DMS 273 (cell line): ENCODE results near the gene FREY1.

Experiments used
- DNase-seq: peaks from one replicate; lab custom pipeline; 2025; ENCODE audit not compliant: unreplicated experiment; lab: John Stamatoyannopoulos, UW

FREY1 gene, protein sequence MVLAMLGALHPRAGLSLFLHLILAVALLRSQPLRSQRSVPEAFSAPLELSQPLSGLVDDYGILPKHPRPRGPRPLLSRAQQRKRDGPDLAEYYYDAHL

DNA sequence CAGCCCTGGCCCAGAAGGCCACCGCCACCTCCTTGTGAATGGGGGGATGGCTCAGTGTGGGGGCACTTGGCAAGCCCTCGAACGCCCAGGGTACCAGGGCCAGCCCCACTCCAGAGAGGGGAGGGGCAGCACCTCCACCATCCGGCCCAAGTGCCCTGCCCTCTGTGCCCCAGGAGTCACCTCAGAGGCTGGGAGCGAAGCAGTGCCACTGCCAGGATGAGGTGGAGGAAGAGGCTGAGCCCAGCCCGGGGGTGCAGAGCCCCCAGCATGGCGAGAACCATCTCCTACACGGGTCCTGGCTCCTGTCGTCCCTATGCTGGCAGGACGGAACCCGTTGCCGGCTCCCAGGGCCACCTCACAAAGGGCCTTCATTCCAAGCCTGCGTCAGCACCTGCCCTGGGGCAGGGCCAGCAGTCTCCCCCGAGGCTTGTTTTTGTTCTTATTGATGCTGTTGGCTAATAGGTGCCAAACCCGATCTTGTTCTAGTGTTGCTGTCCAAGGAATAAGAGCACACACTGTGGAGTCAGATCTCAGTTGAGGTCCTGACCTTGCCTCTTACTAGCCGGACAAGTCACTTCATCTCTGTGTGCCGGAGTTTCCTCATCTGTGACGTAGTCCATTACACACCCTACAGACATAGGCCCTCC, at the start of gene FREY1:
Gene FREY1 (minus strand): TSS at position 307 of the 647 bp plus-strand sequence. CDS start 26 bp downstream, at position 281.
- DNase-seq = no peak

DNA sequence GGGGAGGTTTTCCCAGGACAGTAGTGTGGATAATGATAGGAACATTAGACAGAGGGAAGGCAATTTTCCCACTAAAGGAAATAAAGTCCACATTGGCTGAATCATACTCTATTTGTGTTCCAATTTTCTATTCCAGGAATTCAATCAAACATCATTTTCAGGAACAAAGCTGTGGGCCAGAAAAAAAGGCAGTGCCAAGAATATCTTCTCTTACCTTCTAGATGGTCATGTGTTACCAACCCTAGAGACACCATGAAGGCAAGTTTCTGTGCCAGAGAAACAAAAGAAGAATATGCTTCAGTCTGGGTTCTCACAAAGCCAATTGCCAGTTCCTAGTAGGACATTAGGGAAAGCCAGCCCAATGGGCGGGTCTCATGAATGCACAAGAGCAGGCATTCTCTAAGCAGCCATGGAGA, 42.9 kb upstream of the FREY1 start:
- no peak for DNase-seq

DNA sequence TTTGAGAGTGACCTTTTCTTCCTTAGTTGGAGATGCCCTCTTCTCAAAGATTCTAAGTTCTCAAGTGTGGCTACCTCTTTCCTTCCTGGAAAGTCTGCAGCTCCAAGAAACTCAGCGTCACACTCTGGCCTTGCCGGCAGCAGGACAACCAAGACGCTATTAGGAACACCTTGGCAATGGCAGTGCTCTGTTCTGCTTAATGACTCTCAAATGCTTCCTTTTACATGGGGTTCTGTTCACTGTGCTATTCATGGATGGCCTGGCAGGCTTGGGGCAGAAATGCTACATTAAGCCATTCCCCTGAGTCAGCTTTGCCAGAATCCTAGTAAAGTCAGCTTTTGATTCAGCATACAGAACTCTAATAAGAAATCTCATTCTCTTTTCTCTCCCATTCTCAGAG, 41.3 kb upstream of the FREY1 start:
- DNase-seq = no peak

DNA sequence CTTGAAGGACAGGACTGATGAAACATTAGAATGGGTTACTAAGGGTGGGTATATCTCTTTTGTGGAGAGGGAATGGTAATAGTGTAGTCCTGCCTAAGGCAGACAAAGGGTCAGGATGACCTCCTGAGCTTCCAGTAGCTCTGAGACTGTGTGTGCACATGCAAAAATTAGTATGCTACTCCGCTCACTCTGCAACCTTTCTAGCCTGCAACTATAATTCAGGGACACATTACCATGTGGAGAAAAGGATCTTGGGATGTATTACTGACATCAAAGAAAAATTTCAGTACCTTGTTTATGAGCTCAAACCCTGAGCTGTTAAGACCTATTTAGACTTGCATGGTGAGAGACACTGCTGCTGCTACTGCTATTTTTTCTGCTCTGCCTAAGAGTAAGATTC, 40.8 kb upstream of the FREY1 start:
- DNase-seq = no peak

DNA sequence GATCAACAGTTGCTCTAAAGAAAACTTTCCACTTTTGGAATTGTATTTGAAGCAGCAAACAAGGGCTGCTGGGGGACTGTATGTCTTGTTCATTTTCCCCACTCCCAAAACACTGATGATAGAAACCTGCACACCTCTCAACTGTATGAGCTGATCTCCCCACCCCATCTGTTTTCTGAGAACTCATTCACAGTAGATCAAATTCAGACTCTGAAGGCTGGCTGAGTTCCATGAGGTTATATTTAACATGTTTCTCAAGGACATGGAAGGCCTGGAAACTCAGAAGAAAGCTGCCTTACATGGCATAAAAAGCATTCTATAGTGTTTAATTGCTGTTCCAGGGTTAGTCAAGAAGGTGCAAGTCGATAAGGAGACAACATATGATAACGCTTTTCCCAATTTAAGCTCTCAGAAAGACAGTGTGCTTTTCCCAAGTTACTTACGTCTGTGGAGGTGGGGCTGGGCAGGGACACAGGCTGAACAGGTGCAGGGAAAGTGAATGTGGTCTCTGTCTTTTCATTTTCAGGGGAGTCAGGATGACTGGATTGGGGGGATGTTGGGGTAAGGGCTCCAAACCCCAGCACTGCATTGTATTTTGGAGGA, 38.4 kb upstream of the FREY1 start:
- DNase-seq = no peak

DNA sequence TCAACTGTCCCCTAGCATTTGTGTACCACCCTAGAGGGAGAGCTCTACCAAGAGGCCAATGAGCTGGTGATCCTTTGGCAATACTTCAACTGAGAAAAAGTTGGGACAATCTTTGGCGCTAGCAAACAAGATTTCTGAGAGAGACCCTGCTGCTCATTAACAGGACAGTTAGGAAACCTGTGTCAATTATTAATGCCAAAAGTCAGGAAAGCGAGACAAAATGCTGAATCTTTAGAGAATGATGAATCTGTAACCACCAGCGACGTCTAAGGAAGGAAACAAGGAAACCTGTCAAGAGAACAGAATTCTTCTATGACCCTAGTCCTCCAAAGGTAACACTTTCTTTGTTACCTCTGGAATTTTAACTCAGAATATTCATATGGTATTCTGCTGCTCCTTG, 35.3 kb upstream of the FREY1 start:
- no peak for DNase-seq

DNA sequence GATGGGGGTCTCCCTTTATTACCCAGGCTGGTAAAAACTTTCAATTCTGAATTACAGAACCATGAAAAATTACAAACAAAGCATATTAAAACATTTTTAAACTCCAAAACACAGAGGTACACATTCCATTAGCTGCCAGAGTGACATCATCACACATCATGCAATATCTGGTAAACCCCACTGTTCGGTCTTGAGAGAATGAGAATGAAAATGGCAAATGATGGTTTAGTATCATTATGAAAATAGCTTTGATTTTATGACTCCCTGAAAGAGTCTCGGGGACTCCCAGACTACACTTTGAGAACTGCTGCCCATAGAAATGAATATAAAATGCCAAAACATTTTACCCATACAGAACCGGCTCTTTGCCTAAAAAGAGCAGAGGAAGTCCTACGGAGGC, 34.2 kb upstream of the FREY1 start:
- DNase-seq = no peak

DNA sequence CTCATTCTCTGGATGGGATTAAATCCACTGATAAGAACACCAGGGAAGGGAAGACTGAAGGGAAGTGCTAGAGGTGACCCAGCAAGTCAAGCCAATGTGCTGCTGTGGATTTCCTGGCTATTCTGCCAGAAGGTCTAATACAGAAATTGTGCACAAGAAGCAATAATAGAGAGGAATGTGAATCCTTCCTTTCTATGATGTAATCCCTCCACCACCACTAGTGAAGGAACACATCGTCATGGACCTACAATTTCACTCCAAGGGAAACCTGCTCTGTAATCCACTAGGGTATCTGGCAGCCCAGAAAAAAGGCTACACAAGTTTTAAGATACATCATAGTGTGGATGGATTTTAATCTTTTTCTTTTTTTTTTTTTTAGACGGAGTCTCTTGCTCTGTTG, 32.8 kb upstream of the FREY1 start:
- no peak for DNase-seq

DNA sequence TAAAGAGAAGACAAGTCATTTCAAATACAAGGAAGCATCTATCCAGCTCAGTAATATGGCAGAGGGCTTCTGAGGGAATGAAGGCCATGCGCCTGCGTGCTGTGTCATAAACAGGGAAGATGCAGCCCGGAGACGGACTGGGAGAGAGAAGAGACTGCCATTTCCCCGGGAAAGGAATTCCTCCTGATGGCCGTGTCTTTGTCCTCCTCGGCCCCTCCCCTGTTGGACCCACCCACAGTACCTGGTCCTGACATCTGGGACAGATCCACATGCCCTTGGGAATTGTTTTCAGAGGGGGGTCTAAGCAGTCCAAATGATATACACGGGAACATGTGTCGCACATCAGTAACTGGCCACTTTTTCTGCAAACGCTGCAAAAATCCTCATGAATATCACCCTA, 30.8 kb upstream of the FREY1 start:
- DNase-seq = no peak

DNA sequence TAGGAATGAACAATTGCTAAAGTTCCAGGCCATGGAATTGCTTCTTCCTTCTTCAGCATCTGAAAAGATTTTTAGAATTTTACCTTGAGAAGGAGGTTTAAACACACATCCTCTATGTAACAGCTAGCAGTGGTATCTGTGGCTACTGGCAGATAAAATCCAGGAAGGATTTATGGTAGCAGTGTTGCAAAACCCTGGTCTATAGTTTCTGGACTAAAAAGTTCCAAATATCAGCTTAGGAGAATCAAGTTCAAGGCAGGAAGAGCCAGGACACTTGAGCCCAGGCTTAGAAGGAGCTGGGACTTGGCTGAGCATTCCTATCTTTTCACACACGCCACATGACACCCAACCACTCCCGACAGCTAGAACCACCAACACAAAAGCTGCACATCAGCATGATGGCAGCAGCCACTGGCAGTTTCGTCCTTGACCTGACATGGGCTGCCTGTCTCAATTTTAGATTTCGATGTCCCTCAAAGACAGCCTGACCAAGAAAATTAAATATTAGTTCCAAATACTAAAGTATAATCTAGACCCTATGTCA, 29.5 kb upstream of the FREY1 start:
- DNase-seq = no peak

DNA sequence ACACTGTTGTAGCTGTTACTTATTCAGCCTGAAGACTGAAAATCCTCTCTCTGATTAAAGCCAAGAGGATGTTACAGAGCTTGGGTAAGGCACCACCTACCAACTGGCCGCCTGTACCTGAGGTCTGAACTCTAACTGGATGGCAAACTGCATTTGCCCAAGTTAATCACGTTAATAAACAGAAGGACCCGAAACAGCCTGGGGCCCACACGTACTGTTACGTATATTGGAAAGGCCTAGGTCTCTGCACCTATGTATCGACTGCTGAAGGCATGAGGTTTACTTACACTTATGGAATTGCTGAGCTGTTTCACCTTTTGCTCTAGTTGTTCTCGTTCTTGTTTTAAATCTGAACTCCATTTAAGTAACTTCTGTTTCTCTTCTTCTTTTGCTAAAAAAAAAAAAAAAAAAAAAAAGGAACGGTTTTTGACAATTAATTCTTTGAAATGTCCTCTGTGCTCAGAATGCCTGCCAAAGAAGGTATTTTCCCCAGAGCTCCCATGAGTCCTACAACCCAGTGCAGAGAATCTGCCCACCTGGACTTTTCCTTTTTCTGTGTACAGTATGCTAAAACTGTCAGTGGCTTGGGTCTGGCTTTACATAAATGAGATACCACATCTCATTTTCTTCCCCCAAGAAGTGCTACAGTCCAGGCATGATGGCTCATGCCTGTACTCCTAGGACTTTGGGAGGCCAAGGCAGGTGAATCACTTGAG, 28.4 kb upstream of the FREY1 start:
- DNase-seq = no peak

DNA sequence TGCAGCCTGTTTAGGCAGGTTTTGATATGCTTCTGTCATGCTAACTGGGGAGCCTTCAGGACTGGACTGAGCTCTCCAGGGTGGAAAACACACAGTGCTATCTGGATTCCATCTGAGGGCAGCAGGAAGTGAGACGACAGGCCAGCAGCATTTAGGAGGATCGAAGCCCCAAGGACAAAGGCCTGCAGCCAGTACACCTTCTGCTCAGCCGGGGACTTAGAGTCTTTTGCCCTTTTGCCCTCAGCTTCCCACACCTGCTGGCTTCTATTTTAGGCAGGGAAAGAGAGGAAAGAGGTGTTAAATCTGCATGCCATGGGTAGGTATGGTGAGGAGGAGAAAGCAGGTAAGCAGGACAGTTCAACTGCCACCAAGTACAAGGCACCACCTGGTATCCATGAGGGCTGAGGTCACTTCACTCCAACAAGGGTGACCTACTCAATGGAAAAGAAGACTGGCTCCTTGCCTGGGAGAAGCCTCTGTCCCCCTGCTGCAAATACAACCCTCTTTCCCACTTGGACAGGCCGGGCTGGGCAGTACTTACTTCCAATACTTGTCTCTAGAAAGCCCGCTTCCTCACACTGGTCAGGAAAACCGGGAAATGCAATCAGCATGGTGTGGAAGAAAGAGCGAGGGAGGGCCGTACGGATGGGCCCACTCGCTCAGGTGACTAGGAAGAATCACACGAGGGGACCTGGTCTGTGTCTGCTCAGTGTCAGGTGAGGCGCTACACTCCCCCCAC, 27.7 kb upstream of the FREY1 start:
- DNase-seq = no peak

DNA sequence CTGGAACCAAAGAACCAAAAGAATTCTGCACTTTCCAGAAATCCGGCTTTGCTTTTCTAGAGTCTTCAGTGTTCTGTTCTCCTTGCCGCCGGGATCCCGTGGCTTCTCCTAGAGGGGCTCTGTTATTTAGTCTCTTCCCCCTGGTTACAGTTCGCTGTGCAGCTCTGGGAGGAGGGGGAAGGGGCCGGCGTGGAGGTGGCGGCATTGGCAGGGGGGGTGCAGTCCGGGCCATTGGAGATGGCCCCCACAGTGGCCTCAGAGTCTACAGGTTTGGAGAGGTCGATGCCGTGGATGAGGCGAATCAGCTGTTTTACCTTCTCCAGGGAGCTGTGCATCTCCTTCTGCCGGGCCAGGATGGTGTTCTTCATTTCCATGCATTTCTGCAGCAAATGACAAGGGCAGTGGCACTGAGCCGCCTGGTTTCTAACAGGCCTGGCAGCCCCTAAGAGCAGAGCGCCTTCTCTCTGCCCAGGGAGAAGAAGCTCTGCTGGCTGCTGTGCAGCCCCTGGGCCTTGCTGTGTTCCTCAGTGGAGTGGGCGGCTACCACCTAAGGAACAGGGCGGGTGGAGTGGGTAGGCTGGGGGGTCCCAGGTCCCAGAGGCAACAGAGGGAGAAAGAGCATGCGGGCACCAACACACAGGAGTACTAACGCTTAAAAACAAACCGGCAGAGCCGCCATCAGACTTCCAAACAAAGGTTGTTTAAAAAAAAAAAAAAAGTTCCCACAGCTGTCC, 26.9 kb upstream of the FREY1 start:
- no peak for DNase-seq

DNA sequence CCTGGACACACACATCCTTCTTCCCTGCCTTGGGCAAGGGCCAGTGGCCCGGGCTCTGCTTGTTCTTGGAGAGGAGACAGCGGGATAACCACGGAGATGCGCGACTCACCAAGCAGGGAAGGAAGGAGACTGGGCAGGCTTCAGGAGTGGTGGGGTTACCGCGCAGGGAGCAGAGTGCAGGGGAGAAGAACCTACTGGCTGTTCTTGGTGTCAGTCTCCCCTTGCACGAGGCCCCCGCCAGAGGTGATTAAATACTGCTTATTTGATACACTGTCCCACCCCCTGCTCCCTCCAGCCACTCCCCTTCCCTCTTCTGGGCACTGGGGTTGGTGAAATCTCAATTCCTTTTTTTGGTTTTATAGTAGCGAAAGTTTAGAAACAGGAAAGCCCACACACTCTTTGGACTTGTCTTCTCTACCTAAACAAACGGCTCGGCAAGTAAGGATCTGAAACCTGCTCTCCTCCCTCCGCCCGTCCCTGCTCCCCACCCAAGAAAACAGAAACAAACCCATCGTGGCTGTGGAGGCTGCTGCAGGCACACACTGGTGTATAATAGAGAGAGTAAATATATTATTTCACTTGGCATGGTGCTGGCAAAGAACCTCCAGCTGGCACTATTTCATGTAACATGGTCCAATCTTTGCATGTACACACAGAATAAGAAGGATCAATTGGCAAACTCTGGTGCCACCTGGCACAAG, 26.2 kb upstream of the FREY1 start:
- no peak for DNase-seq

DNA sequence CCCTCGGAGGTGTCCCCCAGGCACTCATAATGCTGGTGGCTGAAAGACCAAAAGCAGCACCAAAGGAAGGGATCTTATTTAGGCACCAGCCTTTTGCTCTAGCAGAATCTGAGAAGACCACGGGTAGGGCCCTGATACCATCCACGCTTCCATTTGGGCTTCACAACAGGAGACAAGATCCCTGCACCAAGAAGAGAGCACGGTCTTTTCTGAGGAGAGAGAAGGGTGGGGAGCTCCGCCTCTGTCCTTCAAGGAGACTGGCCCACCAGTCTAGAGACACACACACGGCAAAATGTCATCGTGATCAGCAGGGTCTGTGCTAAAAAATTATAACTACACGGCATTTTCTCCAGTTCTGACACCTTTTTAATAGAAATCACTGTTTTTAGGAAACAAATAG, 25.1 kb upstream of the FREY1 start:
- no peak for DNase-seq

DNA sequence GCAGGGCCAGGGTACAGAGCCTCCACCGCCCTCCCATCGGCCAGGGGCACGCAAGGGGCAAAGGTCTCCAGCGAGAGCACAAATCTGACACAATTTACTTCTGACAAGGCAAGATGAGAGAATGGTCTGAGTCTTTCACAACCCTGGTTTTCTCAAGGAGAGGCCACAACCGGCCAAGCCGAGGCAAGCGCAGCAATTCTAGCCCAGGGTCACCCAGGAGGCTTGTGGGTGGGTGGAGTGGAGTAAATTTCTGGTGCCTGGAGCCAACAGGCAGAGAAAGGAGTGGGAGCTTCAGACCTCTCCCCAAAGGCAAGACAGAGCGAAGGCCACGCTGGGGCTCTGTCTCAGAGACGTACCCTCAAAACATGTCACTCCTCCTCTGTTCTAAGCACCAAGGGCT, 24.7 kb upstream of the FREY1 start:
- no peak for DNase-seq

DNA sequence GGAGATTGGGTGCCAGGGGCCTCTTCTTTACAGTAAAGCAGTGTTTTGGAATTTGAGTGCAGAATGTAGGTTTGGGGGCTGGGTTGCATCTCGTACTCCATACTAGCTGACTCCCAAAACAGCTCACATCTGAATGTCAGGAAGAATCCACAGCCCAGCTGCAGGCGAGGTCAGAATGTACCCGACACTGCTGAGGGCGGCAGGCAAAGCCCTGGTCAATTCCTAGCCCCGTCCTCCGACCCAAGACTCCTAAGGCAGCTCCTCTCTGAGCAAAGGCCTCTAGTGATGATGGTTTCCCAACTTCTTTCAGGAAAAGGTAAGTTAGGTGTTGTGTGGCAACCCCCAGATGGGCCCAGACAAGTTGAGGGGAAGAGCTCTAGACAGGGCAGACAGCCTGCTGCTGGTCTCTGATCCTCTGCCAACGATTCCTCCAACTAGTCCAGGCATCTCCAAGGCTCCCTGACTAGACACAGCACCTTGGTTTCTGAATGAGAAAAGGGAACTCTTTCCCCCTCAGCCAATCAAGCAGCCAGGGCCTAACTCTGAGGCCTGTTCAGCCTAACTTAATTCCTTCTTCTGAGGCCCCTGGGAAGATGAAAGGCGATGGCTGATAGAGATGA, 24.0 kb upstream of the FREY1 start:
- peak; percentile 28 for DNase-seq

DNA sequence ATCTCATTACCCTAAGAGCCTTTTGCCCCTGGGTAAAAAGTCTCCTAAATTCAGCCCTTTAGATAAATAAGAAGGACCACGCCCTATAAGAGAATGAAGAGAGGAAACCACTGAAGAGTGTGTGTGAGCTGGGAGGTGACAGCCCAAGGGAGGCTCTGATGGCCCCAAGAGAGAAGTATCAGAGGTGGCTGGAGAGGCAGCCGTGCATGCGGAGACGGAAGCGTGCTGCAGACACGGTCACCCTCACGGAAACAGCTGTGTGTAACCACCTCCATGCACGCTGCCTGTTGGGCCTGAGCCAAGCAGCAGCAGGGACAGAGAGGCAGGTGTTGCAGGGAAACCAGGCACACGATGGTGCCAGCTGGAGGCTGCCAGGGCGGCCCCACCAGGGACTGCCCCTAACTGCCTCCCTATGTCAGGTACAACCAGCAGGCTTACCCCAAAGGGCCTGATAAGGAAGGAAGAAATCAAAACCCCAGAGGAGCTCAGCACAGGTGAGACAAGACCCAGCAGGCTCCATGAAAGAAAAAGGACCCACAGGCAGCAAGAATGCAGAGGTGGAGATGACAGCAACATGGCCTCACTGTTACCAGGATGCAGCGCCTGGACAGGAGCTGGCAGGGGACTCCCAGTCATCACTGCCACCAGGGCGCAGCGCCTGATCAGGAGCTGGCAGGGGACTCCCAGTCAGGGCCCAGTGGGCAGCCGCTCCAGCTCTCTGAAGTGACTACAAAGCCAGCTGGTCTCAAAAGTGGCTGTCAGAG, 23.1 kb upstream of the FREY1 start:
- peak; percentile 76 for DNase-seq

DNA sequence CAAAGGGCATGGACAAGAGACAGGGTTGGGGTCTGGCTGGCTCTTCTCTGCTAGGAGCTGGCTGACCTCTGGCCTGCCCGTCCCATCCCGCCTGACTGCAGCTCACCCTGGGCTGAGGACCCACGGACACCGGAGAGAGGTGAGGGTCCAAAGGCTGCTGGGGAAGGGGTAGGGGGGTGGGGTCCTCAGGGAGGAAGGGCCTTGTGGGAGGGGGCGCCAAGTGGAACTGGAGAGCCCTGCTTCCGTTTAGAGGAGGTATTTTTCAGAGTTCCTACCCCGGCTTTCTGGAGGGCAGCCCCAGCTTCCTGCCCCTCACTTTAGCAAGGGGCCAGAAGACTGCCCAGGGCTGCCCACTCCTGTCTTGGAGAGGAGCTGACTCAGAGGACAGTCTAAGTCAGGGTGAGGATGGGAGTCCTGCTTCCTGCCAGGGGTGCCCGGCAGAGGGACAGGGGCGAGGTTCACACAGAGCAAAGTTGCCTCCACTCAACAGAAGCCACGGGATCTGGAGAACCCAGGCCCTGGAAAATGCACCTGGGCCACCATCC, 22.5 kb upstream of the FREY1 start:
- DNase-seq = no peak
